IMR-90 (cell line): ENCODE results near the gene ADARB2. TPM values are rescaled to one million over a fixed set of nuclear protein-coding genes. Genes with fewer than 3 reads are reported as not detected.

Experiments
- ATAC-seq: fragments of 200-7000 bp; cut with Tn5 transposase; 2 replicates; pipeline ENCODE4 v1.9.1; 2020; ENCODE audit warnings: low read depth, mild to moderate bottlenecking, moderate library complexity
- BruUV-seq: library from RNA; stranded (reverse); fragments of 400-500 nt; replicated peaks from 2 replicates; lab custom pipeline; 2021; lab: Mats Ljungman, UMichigan
- CTCF ChIA-PET: fragments of 300-600 bp; formaldehyde crosslinking; extraction: SDS; loops from one replicate; lab custom pipeline; 2021; ENCODE audit warnings: antibody characterized with exemption; lab: Yijun Ruan, JAX
- POLR2A ChIA-PET: fragments of 300-600 bp; sonication (Branson Sonifier 250); formaldehyde crosslinking; loops from one replicate; lab custom pipeline; 2022; ENCODE audit warnings: antibody characterized with exemption; ENCODE audit not compliant: unreplicated experiment; lab: Charles Lee
- DNase-seq: peaks from one replicate; pipeline ENCODE4 v3.0.0; 2013
- H2AFZ ChIP-seq: replicated peaks from 2 replicates; pipeline ENCODE3; 2013; ENCODE audit warnings: low read length, mild to moderate bottlenecking; ENCODE audit not compliant: poor library complexity
- H2AK5ac ChIP-seq: 2 replicates; pipeline ENCODE4 v1.6.1; 2013; ENCODE audit warnings: low read depth, low read length, inconsistent platforms
- H2AK9ac ChIP-seq: replicated peaks from 2 replicates; pipeline ENCODE3; 2013; ENCODE audit warnings: mild to moderate bottlenecking, low read depth, low read length, moderate library complexity; ENCODE audit not compliant: poor library complexity
- H2BK120ac ChIP-seq: 2 replicates; pipeline ENCODE4 v1.6.1; 2013; ENCODE audit warnings: low read depth, low read length, inconsistent platforms
- H2BK15ac ChIP-seq: 3 replicates; pipeline ENCODE4 v1.6.1; 2013; ENCODE audit warnings: low read depth, low read length, inconsistent platforms
- H2BK20ac ChIP-seq: 2 replicates; pipeline ENCODE4 v1.6.1; 2013; ENCODE audit warnings: low read depth, mild to moderate bottlenecking, inconsistent platforms, low read length, moderate library complexity
- H2BK5ac ChIP-seq: 2 replicates; pipeline ENCODE4 v1.6.1; 2013; ENCODE audit warnings: mild to moderate bottlenecking, low read depth, low read length, inconsistent platforms; ENCODE audit not compliant: poor library complexity, severe bottlenecking
- H3K14ac ChIP-seq: replicated peaks from 2 replicates; pipeline ENCODE4 v1.6.1; 2013; ENCODE audit warnings: low read depth, low read length, inconsistent platforms
- H3K18ac ChIP-seq: 2 replicates; pipeline ENCODE4 v1.6.1; 2013; ENCODE audit warnings: low read depth, low read length, control low read depth
- H3K23ac ChIP-seq: 2 replicates; pipeline ENCODE4 v1.6.1; 2013; ENCODE audit warnings: low read depth, low read length, inconsistent platforms
- H3K27ac ChIP-seq: 2 replicates; pipeline ENCODE4 v1.5.1; 2013; ENCODE audit warnings: mild to moderate bottlenecking, control low read depth, low read length; ENCODE audit not compliant: insufficient read depth
- H3K27me3 ChIP-seq: 2 replicates; pipeline ENCODE4 v1.6.1; 2013; ENCODE audit warnings: low read length; ENCODE audit not compliant: control insufficient read depth, insufficient read depth
- H3K36me3 ChIP-seq: 2 replicates; pipeline ENCODE4 v1.6.1; 2013; ENCODE audit warnings: low read length, mixed read lengths; ENCODE audit not compliant: control insufficient read depth, insufficient read depth
- H3K4ac ChIP-seq: 2 replicates; pipeline ENCODE4 v1.6.1; 2013; ENCODE audit warnings: low read depth, low read length, inconsistent platforms
- H3K4me1 ChIP-seq: 2 replicates; pipeline ENCODE4 v1.6.1; 2013; ENCODE audit warnings: low read length, mixed read lengths; ENCODE audit not compliant: control insufficient read depth, insufficient read depth
- H3K4me2 ChIP-seq: 2 replicates; pipeline ENCODE4 v1.6.1; 2013; ENCODE audit warnings: low read depth, mild to moderate bottlenecking, control low read depth, low read length, moderate library complexity
- H3K4me3 ChIP-seq: 2 replicates; pipeline ENCODE4 v1.5.1; 2013; ENCODE audit warnings: low read depth, mild to moderate bottlenecking, control low read depth, low read length, moderate library complexity; ENCODE audit not compliant: insufficient read depth
- H3K56ac ChIP-seq: 2 replicates; pipeline ENCODE4 v1.6.1; 2013; ENCODE audit warnings: low read length, inconsistent platforms; ENCODE audit not compliant: insufficient read depth; ENCODE audit errors: extremely low read depth
- H3K79me1 ChIP-seq, 2 experiments: 2 replicates each; pipeline ENCODE4 v1.6.1; 2013; ENCODE audit warnings: low read length in 2 of 2, inconsistent platforms in 1 of 2, low read depth in 1 of 2
- H3K9ac ChIP-seq: 2 replicates; pipeline ENCODE4 v1.6.1; 2013; ENCODE audit warnings: low read depth, low read length, control low read depth
- H3K9me1 ChIP-seq: 2 replicates; pipeline ENCODE4 v1.6.1; 2013; ENCODE audit warnings: low read length, inconsistent platforms; ENCODE audit not compliant: insufficient read depth
- H3K9me3 ChIP-seq: 2 replicates; pipeline ENCODE4 v1.6.1; 2013; ENCODE audit warnings: low read length; ENCODE audit not compliant: control insufficient read depth, insufficient read depth
- H4K20me1 ChIP-seq: 2 replicates; pipeline ENCODE4 v1.6.1; 2013; ENCODE audit warnings: low read length, inconsistent platforms; ENCODE audit not compliant: insufficient read depth
- H4K5ac ChIP-seq: 2 replicates; pipeline ENCODE4 v1.6.1; 2013; ENCODE audit warnings: mild to moderate bottlenecking, low read depth, low read length, control low read depth
- H4K8ac ChIP-seq, 2 experiments: 2 replicates each; pipeline ENCODE4 v1.6.1; 2013; ENCODE audit warnings: low read depth in 2 of 2, low read length in 2 of 2, control low read depth in 1 of 2, inconsistent platforms in 1 of 2
- H4K91ac ChIP-seq: 2 replicates; pipeline ENCODE4 v1.6.1; 2013; ENCODE audit warnings: low read depth, low read length, inconsistent platforms; ENCODE audit not compliant: insufficient read depth
- BHLHE40 ChIP-seq: fragments of 150-350 bp; IDR thresholded peaks from 2 replicates; pipeline ENCODE4 v1.6.1; 2016; ENCODE audit warnings: mild to moderate bottlenecking, low read depth, low read length
- CEBPB ChIP-seq: IDR thresholded peaks from 2 replicates; pipeline ENCODE4 v1.6.1; 2012; ENCODE audit warnings: low read depth, low read length, improper control_type of control experiment
- MAFK ChIP-seq: IDR thresholded peaks from 2 replicates; pipeline ENCODE4 v1.6.1; 2012; ENCODE audit warnings: low read depth, low read length, improper control_type of control experiment
- MXI1 ChIP-seq: IDR thresholded peaks from 2 replicates; pipeline ENCODE4 v1.6.1; 2012; ENCODE audit warnings: low read depth, mild to moderate bottlenecking, low read length, moderate library complexity, borderline replicate concordance
- RAD21 ChIP-seq: IDR thresholded peaks from 2 replicates; pipeline ENCODE4 v1.6.1; 2012; ENCODE audit warnings: low read length, improper control_type of control experiment
- RCOR1 ChIP-seq: IDR thresholded peaks from 2 replicates; pipeline ENCODE4 v1.6.1; 2012; ENCODE audit warnings: mild to moderate bottlenecking, low read length, improper control_type of control experiment; ENCODE audit not compliant: insufficient replicate concordance
- WGBS, 2 experiments: methylation state at CpG; one replicate each; pipeline versions ENCODE4 v1.1.5 to v1.1.7; 2013; ENCODE audit warnings: missing lambda C conversion rate in 2 of 2; ENCODE audit not compliant: insufficient read length in 1 of 2; ENCODE audit errors: extremely low coverage in 2 of 2; 5-methylcytosine and 5-hydroxymethylcytosine counted together
- dilution Hi-C: fragments of 300-500 bp; cut with HindIII; formaldehyde crosslinking; loops from one replicate; pipeline ENCODE4 v1.14.3; 2018; ENCODE audit warnings: low sequenced_read_pairs; ENCODE audit not compliant: unreplicated experiment
- in situ Hi-C: fragments of 300-500 bp; cut with MboI; formaldehyde crosslinking; loops from 3 replicates; pipeline ENCODE4 v1.14.3; 2019; ENCODE audit warnings: low sequenced_read_pairs, inconsistent platforms, mixed read lengths
- intact Hi-C: fragments of 100-400 bp; cut with micrococcal nuclease; formaldehyde crosslinking; loops from 2 replicates; pipeline ENCODE4 v1.10.0; 2022
- polyA plus RNA-seq, 3 experiments: library from polyadenylated mRNA; depleted of rRNA; stranded (reverse); fragments of >200 nt; gene quantifications; 2 replicates each; pipeline ENCODE4 v1.2.3, GENCODE V29; 2012; ENCODE audit warnings: low replicate concordance in 1 of 3
- total RNA-seq: library from RNA; depleted of rRNA; stranded (reverse); fragments of >200 nt; gene quantifications from 2 replicates; pipeline ENCODE4 v1.2.3, GENCODE V29; 2012
- TF ChIP-seq, protein P1 (sequence below): conservative IDR thresholded peaks from 2 replicates; pipeline ENCODE4 v1.5.1; 2012; ENCODE audit warnings: mild to moderate bottlenecking, low read depth, low read length, improper control_type of control experiment
- TF ChIP-seq, protein P2 (sequence below): fragments of 150-350 bp; IDR thresholded peaks from 2 replicates; pipeline ENCODE4 v1.6.1; 2016; ENCODE audit warnings: low read depth, mild to moderate bottlenecking, low read length, moderate library complexity, borderline replicate concordance

ADARB2 gene
- total and polyA plus RNA-seq, 2 of the 4 experiments (the other 2 are of a cell fraction) = not detected

DNA sequence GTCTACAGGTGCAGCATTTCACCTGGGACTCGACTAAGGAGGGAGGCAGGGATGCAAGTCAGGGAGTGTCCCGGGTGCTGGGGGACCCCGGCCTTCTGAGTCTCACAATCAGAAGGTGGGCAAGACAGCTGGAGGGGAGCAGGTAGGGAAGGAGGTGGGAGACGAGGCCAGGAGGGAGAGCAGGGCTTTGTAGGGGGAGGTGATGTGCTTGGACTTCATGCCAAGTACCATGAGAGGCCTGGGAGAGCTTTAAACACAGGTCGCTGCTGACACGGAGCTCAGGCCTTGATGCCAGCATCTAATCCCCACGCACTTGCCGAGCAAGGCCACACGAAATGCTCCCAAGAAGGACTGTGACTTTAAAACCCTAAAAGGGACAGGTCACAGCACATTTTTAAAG, 244.7 kb downstream of the ADARB2 start:
- Histone ChIP-seq H3K4me1 (no peaks in the 10 kb centered on the region), H3K4ac (no peak overlapping the region), H3K9me3 (peaks cover 21% of the 10 kb centered on the region), H2BK5ac (no peak overlapping the region), H4K5ac (no peak overlapping the region), H3K4me2 (no peak overlapping the region), H2AFZ (no peak overlapping the region), H3K4me3 (no peak overlapping the region), H3K79me1 (no peaks in the 10 kb centered on the region), H2AK5ac (no peak overlapping the region), H3K56ac (no peak overlapping the region), H4K8ac (no peak overlapping the region), H3K9me1 (no peaks in the 10 kb centered on the region), H4K20me1 (no peaks in the 10 kb centered on the region), H3K9ac (no peak overlapping the region), H3K36me3 (no peaks in the 10 kb centered on the region), H2BK15ac (no peak overlapping the region), H3K14ac (no peak overlapping the region), H4K91ac (no peak overlapping the region), H2BK20ac (no peak overlapping the region), H3K27me3 (no peaks in the 10 kb centered on the region), H2AK9ac (no peak overlapping the region), H3K23ac (no peak overlapping the region), H3K18ac (no peak overlapping the region), H3K27ac (no peak overlapping the region), H2BK120ac (no peak overlapping the region)
- DNase-seq (no peak), ATAC-seq (no peak)
- POLR2A ChIA-PET = no interaction called here
- TF ChIP-seq RCOR1 (no peak), CEBPB (no peak), MXI1 (no peak), BHLHE40 (no peak), MAFK (no peak), RAD21 (no peak)
- TF ChIP-seq, protein P1, sequence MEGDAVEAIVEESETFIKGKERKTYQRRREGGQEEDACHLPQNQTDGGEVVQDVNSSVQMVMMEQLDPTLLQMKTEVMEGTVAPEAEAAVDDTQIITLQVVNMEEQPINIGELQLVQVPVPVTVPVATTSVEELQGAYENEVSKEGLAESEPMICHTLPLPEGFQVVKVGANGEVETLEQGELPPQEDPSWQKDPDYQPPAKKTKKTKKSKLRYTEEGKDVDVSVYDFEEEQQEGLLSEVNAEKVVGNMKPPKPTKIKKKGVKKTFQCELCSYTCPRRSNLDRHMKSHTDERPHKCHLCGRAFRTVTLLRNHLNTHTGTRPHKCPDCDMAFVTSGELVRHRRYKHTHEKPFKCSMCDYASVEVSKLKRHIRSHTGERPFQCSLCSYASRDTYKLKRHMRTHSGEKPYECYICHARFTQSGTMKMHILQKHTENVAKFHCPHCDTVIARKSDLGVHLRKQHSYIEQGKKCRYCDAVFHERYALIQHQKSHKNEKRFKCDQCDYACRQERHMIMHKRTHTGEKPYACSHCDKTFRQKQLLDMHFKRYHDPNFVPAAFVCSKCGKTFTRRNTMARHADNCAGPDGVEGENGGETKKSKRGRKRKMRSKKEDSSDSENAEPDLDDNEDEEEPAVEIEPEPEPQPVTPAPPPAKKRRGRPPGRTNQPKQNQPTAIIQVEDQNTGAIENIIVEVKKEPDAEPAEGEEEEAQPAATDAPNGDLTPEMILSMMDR = no peak
- TF ChIP-seq, protein P2, sequence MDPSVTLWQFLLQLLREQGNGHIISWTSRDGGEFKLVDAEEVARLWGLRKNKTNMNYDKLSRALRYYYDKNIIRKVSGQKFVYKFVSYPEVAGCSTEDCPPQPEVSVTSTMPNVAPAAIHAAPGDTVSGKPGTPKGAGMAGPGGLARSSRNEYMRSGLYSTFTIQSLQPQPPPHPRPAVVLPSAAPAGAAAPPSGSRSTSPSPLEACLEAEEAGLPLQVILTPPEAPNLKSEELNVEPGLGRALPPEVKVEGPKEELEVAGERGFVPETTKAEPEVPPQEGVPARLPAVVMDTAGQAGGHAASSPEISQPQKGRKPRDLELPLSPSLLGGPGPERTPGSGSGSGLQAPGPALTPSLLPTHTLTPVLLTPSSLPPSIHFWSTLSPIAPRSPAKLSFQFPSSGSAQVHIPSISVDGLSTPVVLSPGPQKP = no peak
- 63% methylated on average over 6 of the region's 9 CpGs; no CpG with 5 or more reads in 1 of the 2 experiments for WGBS, 2 experiments
- in situ Hi-C loops (no loop called here), intact Hi-C loops (no loop called here), dilution Hi-C loops (no loop called here)
- BruUV-seq = no TSS peak
- CTCF ChIA-PET = no interaction called here
